HL-60 (cell line): ENCODE data around the gene GFER.

Experiments
- DNase-seq, 2 experiments: peaks; one replicate each; pipeline ENCODE4 v3.0.0-alpha.2; 2010 to 2020; ENCODE audit warnings: low read depth in 1 of 2, low spot score in 1 of 2
- H3K27ac ChIP-seq: fragments of 250-450 bp; sonication (Bioruptor Pico); replicated peaks from 2 replicates; pipeline ENCODE4 v1.5.1; 2020; ENCODE audit warnings: mild to moderate bottlenecking, moderate library complexity
- H3K27me3 ChIP-seq: fragments of 250-450 bp; sonication (Bioruptor Pico); 2 replicates; pipeline ENCODE4 v1.5.1; 2021; ENCODE audit warnings: mild to moderate bottlenecking, moderate library complexity; ENCODE audit not compliant: insufficient read depth, poor library complexity, severe bottlenecking
- H3K4me3 ChIP-seq: replicated peaks from 2 replicates; pipeline ENCODE4 v1.5.1; 2011; ENCODE audit warnings: mild to moderate bottlenecking, control low read depth, low read length; ENCODE audit not compliant: insufficient read depth
- GABPA ChIP-seq: IDR thresholded peaks from 2 replicates; pipeline ENCODE4 v1.6.1; 2012; ENCODE audit warnings: low read depth
- POLR2AphosphoS5 ChIP-seq: IDR thresholded peaks from 2 replicates; pipeline ENCODE4 v1.6.1; 2012; ENCODE audit warnings: low read depth
- SPI1 ChIP-seq: IDR thresholded peaks from 2 replicates; pipeline ENCODE4 v1.6.1; 2012; ENCODE audit warnings: low read depth, mild to moderate bottlenecking, borderline replicate concordance
- TF ChIP-seq, protein P1 (sequence below): IDR thresholded peaks from one replicate; pipeline ENCODE4 v1.5.1; 2011; ENCODE audit warnings: low read length, control low read depth, inconsistent platforms; ENCODE audit not compliant: insufficient read depth
- TF ChIP-seq, protein P2 (sequence below): IDR thresholded peaks from 2 replicates; pipeline ENCODE4 v1.6.1; 2012; ENCODE audit warnings: low read depth; ENCODE audit not compliant: insufficient replicate concordance

Gene GFER

GRCh38 chr16:2019921-2020831, 36.2 kb downstream of the GFER start:
- Histone ChIP-seq H3K4me3 (no peak overlapping the region), H3K27me3 (peaks cover 19% of the 10 kb centered on the region), H3K27ac (no peak overlapping the region)
- TF ChIP-seq POLR2AphosphoS5 (no peak), GABPA (no peak), SPI1 (no peak)
- TF ChIP-seq, protein P1, sequence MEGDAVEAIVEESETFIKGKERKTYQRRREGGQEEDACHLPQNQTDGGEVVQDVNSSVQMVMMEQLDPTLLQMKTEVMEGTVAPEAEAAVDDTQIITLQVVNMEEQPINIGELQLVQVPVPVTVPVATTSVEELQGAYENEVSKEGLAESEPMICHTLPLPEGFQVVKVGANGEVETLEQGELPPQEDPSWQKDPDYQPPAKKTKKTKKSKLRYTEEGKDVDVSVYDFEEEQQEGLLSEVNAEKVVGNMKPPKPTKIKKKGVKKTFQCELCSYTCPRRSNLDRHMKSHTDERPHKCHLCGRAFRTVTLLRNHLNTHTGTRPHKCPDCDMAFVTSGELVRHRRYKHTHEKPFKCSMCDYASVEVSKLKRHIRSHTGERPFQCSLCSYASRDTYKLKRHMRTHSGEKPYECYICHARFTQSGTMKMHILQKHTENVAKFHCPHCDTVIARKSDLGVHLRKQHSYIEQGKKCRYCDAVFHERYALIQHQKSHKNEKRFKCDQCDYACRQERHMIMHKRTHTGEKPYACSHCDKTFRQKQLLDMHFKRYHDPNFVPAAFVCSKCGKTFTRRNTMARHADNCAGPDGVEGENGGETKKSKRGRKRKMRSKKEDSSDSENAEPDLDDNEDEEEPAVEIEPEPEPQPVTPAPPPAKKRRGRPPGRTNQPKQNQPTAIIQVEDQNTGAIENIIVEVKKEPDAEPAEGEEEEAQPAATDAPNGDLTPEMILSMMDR = no peak
- TF ChIP-seq, protein P2, sequence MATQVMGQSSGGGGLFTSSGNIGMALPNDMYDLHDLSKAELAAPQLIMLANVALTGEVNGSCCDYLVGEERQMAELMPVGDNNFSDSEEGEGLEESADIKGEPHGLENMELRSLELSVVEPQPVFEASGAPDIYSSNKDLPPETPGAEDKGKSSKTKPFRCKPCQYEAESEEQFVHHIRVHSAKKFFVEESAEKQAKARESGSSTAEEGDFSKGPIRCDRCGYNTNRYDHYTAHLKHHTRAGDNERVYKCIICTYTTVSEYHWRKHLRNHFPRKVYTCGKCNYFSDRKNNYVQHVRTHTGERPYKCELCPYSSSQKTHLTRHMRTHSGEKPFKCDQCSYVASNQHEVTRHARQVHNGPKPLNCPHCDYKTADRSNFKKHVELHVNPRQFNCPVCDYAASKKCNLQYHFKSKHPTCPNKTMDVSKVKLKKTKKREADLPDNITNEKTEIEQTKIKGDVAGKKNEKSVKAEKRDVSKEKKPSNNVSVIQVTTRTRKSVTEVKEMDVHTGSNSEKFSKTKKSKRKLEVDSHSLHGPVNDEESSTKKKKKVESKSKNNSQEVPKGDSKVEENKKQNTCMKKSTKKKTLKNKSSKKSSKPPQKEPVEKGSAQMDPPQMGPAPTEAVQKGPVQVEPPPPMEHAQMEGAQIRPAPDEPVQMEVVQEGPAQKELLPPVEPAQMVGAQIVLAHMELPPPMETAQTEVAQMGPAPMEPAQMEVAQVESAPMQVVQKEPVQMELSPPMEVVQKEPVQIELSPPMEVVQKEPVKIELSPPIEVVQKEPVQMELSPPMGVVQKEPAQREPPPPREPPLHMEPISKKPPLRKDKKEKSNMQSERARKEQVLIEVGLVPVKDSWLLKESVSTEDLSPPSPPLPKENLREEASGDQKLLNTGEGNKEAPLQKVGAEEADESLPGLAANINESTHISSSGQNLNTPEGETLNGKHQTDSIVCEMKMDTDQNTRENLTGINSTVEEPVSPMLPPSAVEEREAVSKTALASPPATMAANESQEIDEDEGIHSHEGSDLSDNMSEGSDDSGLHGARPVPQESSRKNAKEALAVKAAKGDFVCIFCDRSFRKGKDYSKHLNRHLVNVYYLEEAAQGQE = no peak
- DNase-seq = no peak

DNA sequence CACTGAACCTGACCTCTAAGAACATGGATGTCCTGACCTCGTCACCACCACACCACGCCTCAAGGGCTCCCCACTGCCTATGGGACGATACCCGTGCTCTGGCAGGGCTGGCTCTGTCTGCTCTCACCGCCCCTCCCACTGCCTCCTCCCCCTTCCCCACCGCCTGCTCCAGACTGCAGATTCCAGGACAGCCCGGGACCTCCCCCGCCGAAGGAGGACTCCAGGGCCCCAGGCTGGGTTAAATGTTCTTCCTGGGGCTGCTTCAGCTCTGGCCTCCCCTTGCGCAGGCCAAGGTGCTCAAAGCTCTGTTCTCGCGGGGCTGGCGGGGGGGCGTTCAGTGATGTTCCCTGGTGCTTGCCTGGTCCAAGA, 38.7 kb downstream of the GFER start:
- no peak for TF ChIP-seq SPI1
- TF ChIP-seq, protein P1 = no peak
- TF ChIP-seq, protein P2 = no peak
- no peak for TF ChIP-seq POLR2AphosphoS5
- no peak for TF ChIP-seq GABPA
- Histone ChIP-seq H3K27ac (no peak overlapping the region), H3K27me3 (peaks cover 33% of the 10 kb centered on the region), H3K4me3 (peak overlapping the region; percentile 17; the same call in 1 of the 2 replicates)
- no peak for DNase-seq

GRCh38 chr16:2023092-2024031, 39.4 kb downstream of the GFER start:
- peak; percentile 78 to 89 for DNase-seq
- TF ChIP-seq, protein P1 = peak; percentile 95
- TF ChIP-seq GABPA (no peak), POLR2AphosphoS5 (no peak), SPI1 (0 out of 2 replicates have a peak, but pooled peaks have one; percentile 6)
- TF ChIP-seq, protein P2 = no peak
- no peak overlapping the region for H3K27ac ChIP-seq
- peaks cover 39% of the 10 kb centered on the region for H3K27me3 ChIP-seq
- H3K4me3 ChIP-seq = peak overlapping the region; percentile 23
